HepG2 (cell line): Measurements from ENCODE around the gene LRTM2. TPM values are rescaled to one million over a fixed set of nuclear protein-coding genes. Genes with fewer than 3 reads are reported as not detected.

ENCODE experiments used
- ATAC-seq: fragments of 200-7000 bp; cut with Tn5 transposase; 3 replicates; pipeline ENCODE4 v1.9.1; 2020; ENCODE audit warnings: mild to moderate bottlenecking, moderate library complexity
- BruUV-seq: library from RNA; stranded (reverse); fragments of 400-500 nt; replicated peaks from 2 replicates; lab custom pipeline; 2021; lab: Mats Ljungman, UMichigan
- CTCF ChIA-PET: fragments of 300-600 bp; formaldehyde crosslinking; extraction: SDS; loops from one replicate; lab custom pipeline; 2021; ENCODE audit warnings: low total read pairs, inconsistent platforms, low intra/inter-chr PET ratio; lab: Yijun Ruan, JAX
- POLR2A ChIA-PET: fragments of 350-600 bp; sonication (Branson Sonifier 250); formaldehyde crosslinking; loops from one replicate; lab custom pipeline; 2020; ENCODE audit warnings: antibody characterized with exemption, inconsistent platforms; lab: Yijun Ruan, JAX
- DNase-seq: peaks from one replicate; pipeline ENCODE4 v3.0.0-alpha.2; 2015; ENCODE audit warnings: low spot score
- FAIRE-seq: peaks from 3 replicates; lab custom pipeline; 2011; peaks lifted over from hg19 to GRCh38; lab: Jason Lieb, UNC
- H2AFZ ChIP-seq: one replicate; pipeline ENCODE4 v1.6.1; 2011; ENCODE audit warnings: low read length, inconsistent platforms
- H3K27ac ChIP-seq: fragments of 300-600 bp; 3 replicates; pipeline ENCODE4 v1.8.0; 2011; ENCODE audit warnings: mixed run types, mild to moderate bottlenecking, mixed read lengths, low read length, inconsistent platforms; ENCODE audit not compliant: insufficient read depth; ENCODE audit errors: extremely low read length
- H3K27me3 ChIP-seq, 2 experiments: fragments of 200-600 bp in 1 of 2; 2 replicates in 1 of 2; 3 replicates in 1 of 2; pipeline versions ENCODE4 v1.6.0 to v1.8.0; 2011; ENCODE audit warnings: low read length in 2 of 2, mild to moderate bottlenecking in 2 of 2, moderate library complexity in 2 of 2, inconsistent platforms in 1 of 2; ENCODE audit not compliant: insufficient read depth in 2 of 2, control insufficient read depth in 1 of 2
- H3K36me3 ChIP-seq, 2 experiments: fragments of 200-600 bp in 1 of 2; replicated peaks in 1 of 2; 2 replicates in 1 of 2; 3 replicates in 1 of 2; pipeline versions ENCODE4 v1.5.1 to v1.8.0; 2011; ENCODE audit warnings: low read length in 2 of 2, inconsistent platforms in 1 of 2; ENCODE audit not compliant: insufficient read depth in 2 of 2, control insufficient read depth in 1 of 2
- H3K4me1 ChIP-seq: 2 replicates; pipeline ENCODE4 v1.5.1; 2012; ENCODE audit warnings: low read length, inconsistent platforms; ENCODE audit not compliant: insufficient read depth
- H3K4me2 ChIP-seq: 2 replicates; pipeline ENCODE4 v1.6.0; 2011; ENCODE audit warnings: low read depth, low read length, inconsistent platforms
- H3K4me3 ChIP-seq, 3 experiments: fragments of 200-600 bp in 1 of 3; sonication (generic), shearing (Covaris generic) in 1 of 3; replicated peaks in 1 of 3; 2 replicates each; pipeline ENCODE4 v1.5.1; 2011 to 2016; ENCODE audit warnings: low read length in 3 of 3, inconsistent platforms in 2 of 3, low read depth in 2 of 3, mild to moderate bottlenecking in 2 of 3, control low read depth in 1 of 3, mixed read lengths in 1 of 3; ENCODE audit not compliant: insufficient read depth in 1 of 3
- H3K79me2 ChIP-seq: one replicate; pipeline ENCODE4 v1.6.1; 2011; ENCODE audit warnings: low read length, inconsistent platforms; ENCODE audit not compliant: insufficient read depth
- H3K9ac ChIP-seq: 2 replicates; pipeline ENCODE4 v1.6.0; 2011; ENCODE audit warnings: mild to moderate bottlenecking, low read depth, low read length, inconsistent platforms; ENCODE audit not compliant: insufficient read depth
- H3K9me3 ChIP-seq: 2 replicates; pipeline ENCODE4 v1.5.1; 2012; ENCODE audit warnings: mild to moderate bottlenecking, low read length
- H4K20me1 ChIP-seq: 2 replicates; pipeline ENCODE4 v1.6.0; 2011; ENCODE audit warnings: inconsistent platforms, mild to moderate bottlenecking, low read length, moderate library complexity; ENCODE audit not compliant: insufficient read depth
- E2F2 ChIP-seq: sonication (generic); formaldehyde crosslinking; IDR thresholded peaks from 2 replicates; pipeline ENCODE4 v1.4.0; 2020; ENCODE audit warnings: missing genetic modification reagents, borderline replicate concordance
- EED ChIP-seq: sonication (generic); formaldehyde crosslinking; IDR thresholded peaks from 2 replicates; pipeline ENCODE4 v1.5.0; 2020; ENCODE audit warnings: mild to moderate bottlenecking, missing genetic modification reagents
- ESRRA ChIP-seq: sonication (generic); formaldehyde crosslinking; IDR thresholded peaks from 2 replicates; pipeline ENCODE4 v1.5.1; 2020; ENCODE audit warnings: mild to moderate bottlenecking, low read depth, missing genetic modification reagents
- HNRNPLL ChIP-seq: fragments of 200-400 bp; formaldehyde crosslinking; IDR thresholded peaks from 2 replicates; pipeline ENCODE4 v1.6.1; 2017; ENCODE audit warnings: mild to moderate bottlenecking, low read depth, low read length; ENCODE audit not compliant: poor library complexity, severe bottlenecking
- MLX ChIP-seq: IDR thresholded peaks from 2 replicates; pipeline ENCODE4 v1.6.1; 2016
- NFE2L1 ChIP-seq: sonication (generic); formaldehyde crosslinking; IDR thresholded peaks from 2 replicates; pipeline ENCODE4 v1.4.0; 2020; ENCODE audit warnings: missing genetic modification reagents, mild to moderate bottlenecking, borderline replicate concordance
- NKX3-1 ChIP-seq: sonication (generic); formaldehyde crosslinking; IDR thresholded peaks from 2 replicates; pipeline ENCODE4 v1.5.0; 2020; ENCODE audit warnings: missing genetic modification reagents
- PCBP1 ChIP-seq: fragments of 200-400 bp; formaldehyde crosslinking; IDR thresholded peaks from 2 replicates; pipeline ENCODE4 v1.6.1; 2017; ENCODE audit warnings: mild to moderate bottlenecking, low read depth, low read length, borderline replicate concordance
- SMAD9 ChIP-seq: sonication (generic); formaldehyde crosslinking; IDR thresholded peaks from 2 replicates; pipeline ENCODE4 v1.5.1; 2020; ENCODE audit warnings: mild to moderate bottlenecking, missing genetic modification reagents
- SYNCRIP ChIP-seq: fragments of 200-400 bp; formaldehyde crosslinking; IDR thresholded peaks from 2 replicates; pipeline ENCODE4 v1.6.1; 2018; ENCODE audit warnings: mild to moderate bottlenecking, low read depth, low read length; ENCODE audit not compliant: insufficient read depth
- TEF ChIP-seq: sonication (generic); formaldehyde crosslinking; IDR thresholded peaks from 2 replicates; pipeline ENCODE4 v1.5.0; 2020; ENCODE audit warnings: missing genetic modification reagents
- ZBTB26 ChIP-seq: IDR thresholded peaks from 2 replicates; pipeline ENCODE4 v1.6.1; 2016; ENCODE audit warnings: missing compliant biosample characterization, missing genetic modification reagents, borderline replicate concordance
- ZBTB34 ChIP-seq: sonication (generic); formaldehyde crosslinking; IDR thresholded peaks from 2 replicates; pipeline ENCODE4 v1.8.0; 2022; ENCODE audit warnings: mild to moderate bottlenecking, missing genetic modification reagents
- ZBTB38 ChIP-seq: sonication (generic); formaldehyde crosslinking; IDR thresholded peaks from 2 replicates; pipeline ENCODE4 v1.5.1; 2020; ENCODE audit warnings: mild to moderate bottlenecking, missing genetic modification reagents
- ZBTB4 ChIP-seq: sonication (generic); formaldehyde crosslinking; IDR thresholded peaks from 2 replicates; pipeline ENCODE4 v1.4.0; 2020; ENCODE audit warnings: missing genetic modification reagents, mild to moderate bottlenecking, borderline replicate concordance
- WGBS: methylation state at CpG from one replicate; pipeline ENCODE4 v1.1.6; 2017; ENCODE audit warnings: low lambda C conversion rate; 5-methylcytosine and 5-hydroxymethylcytosine counted together
- in situ Hi-C: cut with HindIII; loops from 2 replicates; pipeline ENCODE4 v1.10.0; 2017; ENCODE audit warnings: low pct_unique_long_range_greater_than_20kb; ENCODE audit not compliant: extremely low pct_ligation_motif_present
- intact Hi-C: fragments of 100-400 bp; cut with micrococcal nuclease; formaldehyde crosslinking; loops from one replicate; pipeline ENCODE4 v1.10.0; 2022; ENCODE audit not compliant: unreplicated experiment
- polyA plus RNA-seq, 8 experiments: library from polyadenylated mRNA; depleted of rRNA in 3 of 8; stranded (reverse) in 7 of 8; unstranded in 1 of 8; fragments of >200 nt; fragmentation: Illumina TruSeq in 4 of 8; extraction: Trizol in 4 of 8; gene quantifications; 2 replicates each; pipeline versions ENCODE4 v1.2.1 to v1.2.3, GENCODE V29; 2011 to 2016; ENCODE audit warnings: low read depth in 4 of 8, missing spikeins in 1 of 8, mixed read lengths in 1 of 8; ENCODE audit not compliant: insufficient read depth in 1 of 8
- total RNA-seq, 5 experiments: library from RNA; depleted of rRNA; stranded (reverse); fragments of >200 nt; fragmentation: Illumina TruSeq; extraction: Trizol; gene quantifications; 2 replicates each; pipeline ENCODE4 v1.2.3, GENCODE V29; 2016; ENCODE audit warnings: low read depth in 1 of 5

Gene LRTM2
- total and polyA plus RNA-seq, 2 of the 13 experiments (the other 11 are each of a cell fraction or from before 2014, with no cell fraction given): 0.09 TPM; not detected in 1

GRCh38 chr12:1819571-1819970 lies 794 bp upstream of the LRTM2 start:
- H3K27ac ChIP-seq: no peak overlapping the region
- no peaks in the 10 kb centered on the region for H3K36me3 ChIP-seq
- CTCF ChIA-PET: no interaction called here
- no peak overlapping the region for H3K4me3 ChIP-seq
- peaks cover 60% of the 10 kb centered on the region for H3K4me1 ChIP-seq
- DNase-seq: no peak
- BruUV-seq: no TSS peak
- H3K9me3 ChIP-seq: no peaks in the 10 kb centered on the region
- H3K79me2 ChIP-seq: no peaks in the 10 kb centered on the region
- POLR2A ChIA-PET: no interaction called here
- WGBS: 57% methylated on average over 6 of the region's 6 CpGs
- H3K9ac ChIP-seq: no peak overlapping the region
- H2AFZ ChIP-seq: no peak overlapping the region
- H4K20me1 ChIP-seq: no peaks in the 10 kb centered on the region
- no peak overlapping the region for H3K4me2 ChIP-seq
- in situ Hi-C loops: no loop called here
- H3K27me3 ChIP-seq: peaks cover 15 to 50% of the 10 kb centered on the region in 2 experiments
- ATAC-seq: no peak
- intact Hi-C loops: no loop called here
- FAIRE-seq: no peak
- TF ChIP-seq ZBTB38 (no peak), SYNCRIP (no peak), TEF (CRISPR knock-in tag) (no peak), NKX3-1 (CRISPR knock-in tag) (no peak), EED (CRISPR knock-in tag) (no peak), ZBTB4 (CRISPR knock-in tag) (no peak), E2F2 (CRISPR knock-in tag) (no peak), SMAD9 (CRISPR knock-in tag) (no peak), ESRRA (CRISPR knock-in tag) (no peak), HNRNPLL (no peak), PCBP1 (no peak), MLX (CRISPR knock-in tag) (no peak), ZBTB34 (no peak), ZBTB26 (no peak), NFE2L1 (CRISPR knock-in tag) (no peak)
